Measurements from ENCODE around the gene P2RX6.

The P2RX6 gene

DNA sequence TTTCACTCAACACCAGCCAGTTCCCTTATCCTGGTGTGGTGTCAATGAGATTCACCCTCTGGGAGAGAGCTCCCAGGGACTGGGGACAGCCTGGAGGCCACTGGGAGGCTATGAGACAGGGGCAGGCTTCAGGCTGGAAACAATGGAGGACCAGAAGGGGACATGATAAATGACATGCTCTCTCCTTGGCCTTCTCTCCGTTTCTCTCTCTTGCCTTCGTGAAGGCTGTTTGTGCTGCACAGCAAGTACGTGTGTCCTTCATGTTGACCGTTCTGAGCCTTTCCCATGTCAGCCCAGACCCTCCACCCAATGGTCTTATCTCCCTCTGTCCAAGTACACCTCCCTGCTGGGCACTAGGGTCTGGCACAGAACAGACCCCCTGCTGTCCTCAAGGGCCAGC, 34.4 kb upstream of the P2RX6 start:
- DNase-seq, result no peak

DNA sequence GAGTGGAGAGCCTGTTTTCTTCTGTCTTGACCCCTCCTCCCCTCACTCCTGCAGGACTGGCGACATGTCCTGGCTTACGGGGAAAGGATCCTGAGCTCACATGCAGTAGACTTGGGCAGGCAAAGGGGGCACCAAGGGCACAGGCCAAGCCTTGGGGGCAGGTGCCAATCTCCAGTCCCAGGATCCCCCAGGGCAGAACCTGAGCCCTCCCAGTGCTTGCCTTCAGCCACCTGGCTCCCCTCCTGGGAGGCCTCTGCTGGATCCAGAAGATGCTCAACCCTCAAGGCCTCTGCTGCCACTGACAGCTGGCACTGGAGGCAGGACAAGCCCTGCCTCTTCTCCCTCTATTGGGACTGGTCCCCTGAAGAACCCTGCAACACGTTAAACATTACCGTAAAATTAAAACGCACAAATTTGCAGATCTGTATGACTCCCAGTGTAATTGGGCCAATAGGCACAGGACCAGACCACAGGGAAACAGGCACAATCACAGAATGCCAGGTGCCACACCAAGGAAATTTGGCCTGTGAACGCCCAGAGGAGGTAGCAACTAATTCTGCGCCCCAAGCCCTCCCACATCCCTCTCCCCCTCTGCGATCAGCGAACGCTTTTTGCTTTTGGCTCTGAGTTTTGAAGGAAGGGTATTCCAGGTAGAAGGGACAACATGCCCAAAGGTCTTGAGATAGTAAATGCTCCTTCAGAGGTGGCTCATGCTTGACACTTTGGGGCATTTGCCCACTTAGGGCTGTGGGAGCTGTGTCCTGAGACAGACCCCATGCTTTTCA, 33.8 kb upstream of the P2RX6 start:
- no peak for DNase-seq

DNA sequence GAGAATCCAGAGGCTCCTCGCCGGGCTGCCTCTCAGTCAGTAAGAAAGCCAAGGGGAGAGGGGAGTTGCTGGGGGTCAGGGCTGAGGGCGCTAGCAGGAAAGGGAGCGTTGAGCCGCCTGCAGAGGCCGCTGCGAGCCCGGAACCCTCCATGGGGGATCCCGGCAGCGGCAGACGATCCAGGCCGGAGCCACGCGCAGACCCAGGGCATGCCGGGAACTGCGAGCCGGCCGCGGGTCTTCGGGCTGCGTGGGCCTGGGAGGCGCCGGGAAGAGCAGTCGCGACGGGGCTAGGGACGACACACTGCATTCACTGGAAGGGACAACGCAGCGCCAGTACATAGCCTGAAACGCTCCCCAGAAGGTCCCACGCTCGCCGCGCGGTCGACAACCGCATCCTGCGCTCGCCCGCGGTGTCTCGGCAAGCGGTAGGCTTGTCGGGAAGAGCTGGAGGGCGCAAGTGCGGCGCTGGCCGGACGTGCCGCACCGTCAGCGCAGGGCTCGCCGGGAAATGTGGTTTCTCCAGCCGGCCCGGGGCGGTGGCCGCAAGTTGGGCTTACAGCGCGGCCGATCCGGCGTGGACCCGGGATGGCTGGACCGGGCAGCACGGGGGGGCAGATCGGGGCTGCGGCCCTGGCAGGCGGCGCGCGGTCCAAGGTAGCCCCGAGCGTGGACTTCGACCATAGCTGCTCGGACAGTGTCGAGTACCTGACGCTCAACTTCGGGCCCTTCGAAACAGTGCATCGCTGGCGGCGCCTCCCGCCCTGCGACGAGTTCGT, 33.0 kb upstream of the P2RX6 start, which contains the start of gene LZTR1:
Gene LZTR1 (plus strand): TSS at position 511 of the 776 bp plus-strand sequence. CDS start 75 bp downstream, at position 586.
- peak; percentile 64 to 72 for DNase-seq

DNA sequence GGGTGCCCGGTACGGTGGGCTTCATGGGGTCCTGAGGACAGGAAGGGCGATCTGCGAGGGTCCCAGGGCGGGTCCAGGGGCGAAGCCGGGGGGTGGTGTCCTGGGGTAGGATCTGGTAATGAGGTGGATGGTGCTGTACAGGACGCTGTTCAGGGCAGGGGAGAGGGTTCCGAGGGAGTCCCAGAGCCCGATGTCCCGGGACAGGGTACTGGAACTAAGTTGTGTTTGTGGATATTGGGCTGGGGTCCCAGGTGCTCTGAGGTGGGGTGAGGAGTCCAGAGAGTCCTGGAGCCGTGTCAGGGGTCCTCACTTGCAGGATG, 32.4 kb upstream of the P2RX6 start:
- DNase-seq, result no peak

DNA sequence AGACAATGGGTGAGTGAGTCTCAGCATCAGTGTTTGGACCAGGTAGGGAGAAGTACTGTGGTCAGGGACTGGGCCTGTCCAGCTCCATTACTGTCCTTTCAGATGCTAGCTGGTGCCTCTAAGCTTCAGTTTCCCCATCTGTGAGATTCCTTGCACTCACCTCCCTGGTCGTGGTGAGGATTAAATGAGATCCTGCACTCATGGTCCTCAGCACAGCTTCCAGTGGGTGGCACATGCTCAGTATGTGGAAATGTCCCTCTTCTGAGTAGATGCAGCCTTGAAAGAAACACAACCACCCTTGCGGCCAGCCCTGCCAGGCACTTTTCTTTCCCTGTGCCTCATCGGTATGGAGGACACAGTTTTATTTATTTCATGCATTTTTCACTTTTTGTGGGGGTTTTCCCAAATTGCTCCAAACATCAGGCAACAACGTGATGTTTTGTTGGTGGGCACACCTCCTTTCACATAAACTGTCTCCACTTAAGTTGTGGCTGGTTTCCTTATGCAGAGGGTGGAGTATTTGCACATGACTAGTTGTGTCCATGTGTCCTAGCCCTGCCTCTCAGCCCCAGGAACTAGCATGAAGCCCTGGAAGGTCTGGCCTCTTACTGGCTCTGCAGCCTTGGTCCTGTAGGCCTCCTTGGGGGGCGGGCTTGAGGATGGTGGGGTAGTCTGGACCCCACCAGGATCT, 31.7 kb upstream of the P2RX6 start:
- no peak for DNase-seq

DNA sequence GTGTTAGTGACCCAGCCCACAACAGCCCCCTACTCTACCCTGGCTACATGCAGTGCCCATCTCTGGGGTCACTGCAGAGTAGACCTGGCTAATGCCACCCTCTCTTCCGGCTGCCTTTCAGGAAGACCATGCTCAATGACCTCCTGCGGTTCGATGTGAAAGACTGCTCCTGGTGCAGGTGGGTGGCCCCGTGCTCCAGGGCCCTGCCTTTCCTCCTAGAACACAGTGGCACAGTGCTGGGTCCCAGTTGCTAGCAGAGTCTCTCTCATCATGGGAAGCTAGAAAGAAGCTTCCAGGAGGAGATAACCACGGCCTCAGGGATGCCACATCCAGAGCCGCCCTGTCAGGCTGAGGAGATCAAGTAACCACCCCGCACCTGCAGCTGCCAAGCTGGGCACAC, 29.2 kb upstream of the P2RX6 start:
- DNase-seq, result no peak

DNA sequence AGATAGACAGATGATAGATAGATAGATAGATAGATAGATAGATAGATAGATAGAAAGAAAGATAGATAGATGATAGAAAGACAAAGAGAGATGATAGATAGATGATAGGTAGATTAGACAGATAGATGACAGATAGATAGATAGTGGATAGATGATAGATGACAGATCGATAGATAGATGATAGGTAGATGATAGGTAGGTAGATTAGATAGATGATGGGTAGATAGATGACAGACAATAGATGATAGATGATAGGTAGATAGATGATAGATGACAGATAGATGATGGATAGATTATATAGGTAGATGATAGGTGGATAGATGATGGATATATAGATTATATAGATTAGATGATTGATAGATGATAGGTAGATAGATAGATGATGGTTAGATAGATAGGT, 28.6 kb upstream of the P2RX6 start:
- DNase-seq, result no peak

DNA sequence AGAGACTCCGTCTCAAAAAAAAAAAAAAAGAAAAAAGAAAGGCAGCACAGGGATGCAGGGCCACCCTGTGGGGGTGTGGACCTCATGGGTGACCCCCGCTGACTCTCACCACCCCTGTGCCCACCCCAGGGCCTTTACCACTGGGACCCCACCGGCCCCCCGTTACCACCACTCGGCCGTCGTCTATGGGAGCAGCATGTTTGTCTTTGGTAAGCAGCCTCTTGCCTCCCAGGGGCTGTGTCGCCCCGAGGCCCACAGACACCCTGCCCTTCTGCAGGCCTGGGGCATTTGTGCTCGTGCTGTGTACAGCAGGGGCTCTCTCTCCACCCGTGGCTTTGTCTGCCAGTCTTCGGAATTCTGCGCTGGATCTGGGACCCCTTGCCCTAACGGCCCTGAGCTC, 27.6 kb upstream of the P2RX6 start:
- no peak for DNase-seq

DNA sequence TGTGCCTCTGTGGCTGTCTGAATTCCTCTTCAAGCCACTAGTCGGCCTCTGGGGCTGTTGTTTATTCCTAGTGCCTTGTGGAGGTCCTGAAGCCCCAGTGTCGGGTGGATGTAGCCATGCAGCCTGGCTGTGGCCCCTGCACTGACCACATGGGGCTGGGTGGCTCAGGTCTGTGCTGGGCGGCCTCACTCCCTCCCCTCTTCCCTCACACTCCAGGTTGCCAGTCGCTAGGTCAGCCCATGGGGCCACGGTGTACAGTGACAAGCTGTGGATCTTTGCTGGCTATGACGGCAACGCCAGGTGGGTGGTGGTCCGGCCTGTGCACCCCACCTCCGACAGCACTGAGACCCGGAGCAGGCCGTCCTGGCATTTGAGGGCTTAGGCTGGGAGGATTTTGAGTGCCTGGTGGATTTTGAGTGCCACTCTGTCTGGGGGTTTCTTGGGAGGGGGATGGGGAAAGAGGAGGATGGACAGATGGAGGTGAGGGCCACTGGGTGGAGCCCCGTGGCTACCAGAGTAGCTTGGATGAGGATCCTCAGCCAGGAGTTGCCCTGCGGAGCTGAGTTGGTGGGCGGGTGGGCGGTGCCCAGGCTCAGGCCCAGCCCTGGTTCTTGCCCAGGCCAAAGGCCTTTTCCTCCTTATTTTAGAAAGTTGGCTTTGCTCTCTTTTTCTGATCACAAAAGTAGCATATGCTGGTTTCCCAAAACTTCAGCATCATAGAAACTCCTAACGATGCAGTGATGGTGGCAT, 26.2 kb upstream of the P2RX6 start:
- no peak for DNase-seq

DNA sequence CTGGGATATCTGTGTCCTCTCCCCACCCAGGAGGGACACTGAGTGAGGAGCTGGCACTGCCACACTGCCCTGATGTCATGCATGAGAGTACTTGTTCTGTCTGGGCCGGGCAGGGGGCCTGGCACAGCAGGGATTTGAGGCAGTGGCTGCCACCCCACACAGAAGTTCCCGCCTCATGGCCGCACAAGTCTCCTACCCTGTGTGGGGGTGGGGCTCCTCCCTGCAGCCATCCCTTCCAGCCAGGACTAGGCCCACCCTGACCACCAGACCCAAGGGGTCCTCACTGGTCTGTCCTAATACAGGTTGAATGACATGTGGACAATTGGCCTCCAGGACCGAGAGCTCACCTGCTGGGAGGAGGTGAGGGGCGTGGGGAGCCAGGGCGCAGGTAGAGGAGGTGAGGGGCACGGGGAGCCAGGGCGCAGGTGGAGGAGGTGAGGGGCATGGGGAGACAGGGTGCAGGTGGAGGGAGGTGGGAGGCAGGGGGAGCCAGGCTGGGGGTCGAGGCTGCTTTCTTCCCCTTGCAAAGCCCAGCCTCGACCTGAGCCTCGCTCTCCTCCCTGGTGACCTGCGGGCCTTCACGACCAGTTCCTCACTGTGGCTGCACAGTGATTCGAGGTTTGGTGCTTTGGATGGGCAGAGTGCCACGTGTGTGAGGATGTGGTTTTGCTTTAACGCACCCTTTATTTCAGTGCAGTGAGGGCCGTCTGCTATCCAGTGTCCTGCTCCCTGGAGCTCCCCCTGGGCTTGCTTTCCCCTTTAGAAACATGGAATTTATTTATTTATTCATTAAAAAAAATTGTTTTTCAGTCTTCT, 25.4 kb upstream of the P2RX6 start:
- DNase-seq, result no peak

DNA sequence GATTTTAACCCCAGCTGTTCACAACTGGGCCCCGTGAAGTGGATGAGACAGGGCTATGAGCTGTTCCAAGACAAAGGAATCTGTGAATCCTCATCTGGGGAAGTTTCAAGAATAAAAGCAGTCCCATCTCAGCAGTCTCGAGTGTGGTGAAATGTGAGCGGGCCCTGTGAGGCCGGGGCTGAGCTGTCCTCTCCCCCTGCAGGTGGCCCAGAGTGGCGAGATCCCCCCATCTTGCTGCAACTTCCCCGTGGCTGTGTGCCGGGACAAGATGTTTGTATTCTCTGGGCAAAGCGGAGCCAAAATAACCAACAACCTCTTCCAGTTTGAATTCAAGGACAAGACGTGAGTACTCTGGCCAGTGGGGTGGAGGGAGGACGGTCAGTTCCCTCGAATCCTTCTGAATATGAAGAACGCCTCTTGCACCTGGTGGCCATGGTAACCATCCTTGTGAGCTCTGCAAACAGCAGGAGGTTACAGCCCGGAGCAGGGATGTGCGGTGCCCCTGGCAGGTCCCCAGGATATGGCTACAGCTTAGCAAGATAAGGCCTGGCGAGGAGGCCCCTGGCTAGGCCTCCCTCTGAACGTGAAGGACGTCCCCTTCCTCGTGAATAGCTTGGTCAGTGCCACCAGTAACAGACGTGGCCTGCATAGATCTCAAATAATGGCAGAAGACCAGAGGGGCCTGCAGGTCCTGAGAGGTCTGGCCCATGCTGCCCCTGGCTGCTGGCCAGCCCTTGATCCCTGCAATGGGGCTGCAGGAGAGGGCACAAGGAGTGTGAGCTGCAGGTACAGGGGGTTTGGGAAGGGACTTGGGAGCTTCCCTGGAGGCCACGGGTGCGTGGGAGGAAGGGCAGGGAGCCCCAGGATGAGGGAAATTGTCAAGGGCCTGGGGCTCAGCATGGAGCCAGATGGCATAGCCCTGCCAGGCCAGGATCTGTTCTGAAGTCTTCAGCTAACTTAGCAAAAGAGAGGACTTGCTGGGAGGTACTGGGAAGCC, 24.5 kb upstream of the P2RX6 start:
- DNase-seq, result no peak

DNA sequence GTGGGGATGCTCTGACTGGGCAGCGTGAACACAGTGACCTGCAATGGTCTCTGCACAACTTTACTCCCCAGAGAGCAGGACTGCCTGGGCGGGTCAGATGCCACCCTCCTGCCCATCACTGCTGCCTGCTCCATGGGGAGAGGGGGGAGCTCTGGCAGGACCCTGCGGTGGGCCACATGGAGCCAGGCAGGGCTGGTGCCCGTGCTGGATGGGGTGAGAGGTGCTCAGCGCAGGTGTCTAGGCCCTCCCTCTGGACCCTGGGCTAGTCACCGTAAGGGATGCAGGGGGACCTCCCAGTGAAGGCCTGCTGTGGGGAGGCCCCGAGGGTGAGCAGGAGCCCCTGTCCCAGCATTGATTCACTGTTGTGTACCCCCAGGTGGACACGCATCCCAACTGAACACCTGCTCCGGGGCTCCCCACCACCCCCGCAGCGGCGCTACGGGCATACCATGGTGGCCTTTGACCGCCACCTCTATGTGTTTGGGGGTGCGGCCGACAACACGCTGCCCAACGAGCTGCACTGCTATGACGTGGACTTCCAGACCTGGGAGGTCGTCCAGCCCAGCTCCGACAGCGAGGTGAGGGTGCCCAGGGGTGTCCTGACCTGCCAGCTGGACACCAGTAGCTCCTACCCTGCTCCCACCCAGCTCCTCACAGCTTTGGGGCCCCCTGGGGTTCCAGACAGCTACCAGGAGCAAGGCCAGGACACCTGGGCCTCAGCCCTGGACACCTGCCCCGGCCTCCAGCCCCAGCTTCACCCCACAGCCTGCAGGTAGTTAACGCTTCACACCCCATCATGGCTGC, 23.5 kb upstream of the P2RX6 start:
- DNase-seq, result no peak

DNA sequence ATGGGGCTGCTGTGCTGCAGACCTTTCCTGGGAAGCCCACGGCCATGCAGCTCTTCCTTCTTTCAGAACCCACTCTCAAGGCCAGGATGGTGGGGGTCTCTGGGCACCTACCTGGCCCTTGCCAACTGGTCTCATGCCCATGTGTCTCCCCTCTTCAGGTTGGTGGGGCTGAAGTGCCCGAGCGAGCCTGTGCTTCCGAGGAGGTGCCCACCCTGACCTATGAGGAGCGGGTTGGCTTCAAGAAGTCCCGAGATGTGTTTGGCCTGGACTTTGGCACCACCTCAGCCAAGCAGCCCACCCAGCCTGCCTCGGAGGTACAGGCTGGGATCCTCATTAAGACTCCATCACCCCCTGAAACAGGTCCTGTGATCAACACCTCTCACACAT, 22.9 kb upstream of the P2RX6 start:
- DNase-seq, result no peak

DNA sequence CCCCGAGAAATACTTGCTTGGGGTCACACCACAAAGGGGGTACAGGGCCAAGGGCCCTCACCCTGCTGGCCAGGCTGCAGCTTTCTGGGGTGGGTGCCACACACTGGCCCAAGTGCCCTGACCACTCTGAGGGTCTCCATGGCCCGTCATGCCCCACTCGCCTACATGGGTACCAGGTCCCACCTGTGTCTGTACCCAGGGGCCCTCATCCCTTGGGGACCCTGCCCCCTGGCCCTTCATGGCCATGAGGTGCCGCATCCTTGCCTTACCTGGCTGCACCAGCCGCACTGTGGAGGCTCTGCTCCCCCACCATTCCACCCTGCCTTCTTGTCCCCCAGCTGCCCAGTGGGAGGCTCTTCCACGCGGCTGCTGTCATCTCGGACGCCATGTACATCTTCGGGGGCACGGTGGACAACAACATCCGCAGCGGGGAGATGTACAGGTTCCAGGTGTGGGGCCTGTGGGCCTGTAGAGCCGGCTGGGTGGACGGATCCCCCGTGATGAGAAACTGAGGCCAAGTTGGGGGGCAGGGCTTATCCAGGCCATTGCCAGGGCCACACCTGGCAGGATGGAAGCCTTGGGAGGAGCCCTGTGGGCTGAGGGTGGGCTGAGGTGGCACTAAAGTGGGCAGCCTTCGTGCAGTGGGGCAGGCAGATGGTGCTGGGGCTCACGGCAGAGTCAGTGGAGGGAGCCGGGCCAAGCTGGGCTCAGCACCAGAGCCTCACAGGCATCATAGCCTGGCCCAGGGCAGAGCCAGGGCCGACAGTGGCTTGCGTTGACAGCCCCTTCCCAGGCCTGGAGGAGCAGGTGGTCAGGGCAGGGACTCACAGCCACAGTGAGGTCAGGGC, 22.3 kb upstream of the P2RX6 start:
- DNase-seq, result no peak

DNA sequence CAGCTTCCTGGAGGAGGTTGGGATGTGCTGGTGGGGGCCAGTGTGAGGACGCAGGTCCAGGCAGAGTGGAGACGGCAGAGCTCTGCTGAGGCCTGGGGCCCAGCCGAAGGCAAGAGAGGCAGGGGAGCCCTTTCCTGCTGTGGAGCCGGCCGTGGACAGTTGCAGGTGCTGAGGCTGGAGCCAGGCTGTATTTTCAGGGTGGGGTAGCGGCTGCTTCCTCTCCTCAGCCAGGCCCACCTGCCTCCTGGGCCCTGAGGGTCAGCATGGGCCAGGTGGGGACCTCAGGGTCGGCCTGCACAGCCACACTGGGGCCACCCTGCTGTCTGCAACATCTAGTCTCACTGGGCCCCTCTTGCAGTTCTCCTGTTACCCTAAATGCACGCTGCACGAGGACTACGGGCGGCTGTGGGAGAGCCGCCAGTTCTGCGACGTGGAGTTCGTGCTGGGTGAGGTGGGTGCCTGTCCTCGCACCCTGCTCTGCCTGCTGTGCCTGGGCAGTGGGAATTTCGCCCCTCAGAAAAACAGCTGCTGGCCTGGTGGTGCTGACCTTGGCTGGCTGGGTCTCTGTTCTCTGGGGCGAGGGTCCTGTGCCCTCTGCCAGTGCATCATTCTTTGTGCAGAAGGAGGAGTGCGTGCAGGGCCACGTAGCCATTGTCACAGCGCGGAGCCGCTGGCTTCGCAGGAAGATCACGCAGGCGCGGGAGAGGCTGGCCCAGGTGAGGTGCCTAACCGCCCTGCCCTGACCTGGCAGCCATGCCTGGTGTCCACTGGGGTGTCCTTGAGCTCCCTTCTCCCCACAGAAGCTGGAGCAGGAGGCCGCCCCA, 21.4 kb upstream of the P2RX6 start:
- DNase-seq, result no peak

DNA sequence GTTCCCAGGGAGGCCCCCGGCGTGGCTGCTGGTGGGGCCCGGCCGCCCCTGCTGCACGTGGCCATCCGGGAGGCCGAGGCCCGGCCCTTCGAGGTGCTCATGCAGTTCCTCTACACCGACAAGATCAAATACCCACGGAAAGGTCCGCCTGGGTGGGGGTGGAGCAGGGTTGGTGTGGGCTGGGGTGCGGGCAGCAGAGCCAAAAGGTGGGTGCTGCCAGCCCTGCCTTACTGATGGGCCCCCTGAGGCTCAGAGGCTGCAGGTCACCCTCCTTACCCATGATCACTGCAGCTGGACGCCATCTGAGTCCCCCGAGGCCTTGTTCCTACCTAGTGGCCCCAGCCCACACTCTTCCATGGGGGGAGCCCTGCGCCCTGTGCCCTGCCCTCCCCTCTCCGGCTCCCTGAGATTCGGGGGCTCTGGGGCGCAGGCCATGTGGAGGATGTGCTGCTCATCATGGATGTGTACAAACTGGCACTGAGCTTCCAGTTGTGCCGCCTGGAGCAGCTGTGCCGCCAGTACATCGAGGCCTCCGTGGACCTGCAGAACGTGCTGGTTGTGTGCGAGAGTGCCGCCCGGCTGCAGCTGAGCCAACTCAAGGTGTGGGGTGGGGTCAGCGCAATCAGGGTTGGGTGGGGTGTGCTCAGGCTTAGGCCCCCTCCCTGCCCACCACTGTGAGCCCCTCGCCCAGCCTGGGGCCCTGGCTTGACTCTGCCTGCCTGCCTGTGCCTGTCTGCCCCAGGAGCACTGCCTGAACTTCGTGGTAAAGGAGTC, 20.6 kb upstream of the P2RX6 start:
- no peak for DNase-seq

DNA sequence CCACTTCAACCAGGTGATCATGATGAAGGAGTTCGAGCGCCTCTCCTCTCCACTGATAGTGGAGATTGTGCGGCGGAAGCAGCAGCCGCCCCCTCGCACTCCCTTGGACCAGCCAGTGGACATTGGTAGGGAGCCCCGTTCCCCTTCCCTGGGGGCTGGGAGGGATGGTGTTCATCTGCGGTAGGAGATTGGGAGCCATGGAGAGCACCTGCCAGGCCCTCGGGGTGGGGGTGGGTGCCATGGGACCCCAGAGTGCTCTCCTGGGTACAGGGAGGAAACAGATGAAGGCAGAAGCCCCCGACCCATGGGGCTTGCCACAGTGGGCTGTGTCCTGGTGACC, 20.1 kb upstream of the P2RX6 start:
- DNase-seq, result no peak
